ENCODE measurements around the gene EXOC6.
A peak's percentile ranks its signal among the peaks of the same experiment; 100 is the strongest.

Gene EXOC6

GRCh38 chr10:92834331-92834730 is 14.0 kb upstream of the EXOC6 start:
- DNase-seq (ENCODE audit: low spot score) = no peak

GRCh38 chr10:92834986-92835385 is 13.3 kb upstream of the EXOC6 start:
- peak; percentile 52 for DNase-seq (ENCODE audit: low spot score)

- no peak for DNase-seq (ENCODE audit: low spot score)
Observed at GRCh38 chr10:92837456-92837855, 10.9 kb upstream of the EXOC6 start.

GRCh38 chr10:92839191-92840085 is 8.9 kb upstream of the EXOC6 start:
- no peak for DNase-seq (ENCODE audit: low spot score)

GRCh38 chr10:92844746-92845145 is 3.6 kb upstream of the EXOC6 start:
- no peak for DNase-seq (ENCODE audit: low spot score)

GRCh38 chr10:92845921-92846320 is 2.4 kb upstream of the EXOC6 start:
- no peak for DNase-seq (ENCODE audit: low spot score)

- no peak for DNase-seq (ENCODE audit: low spot score)
Observed at GRCh38 chr10:92846344-92846743, 2.0 kb upstream of the EXOC6 start.

- no peak for DNase-seq (ENCODE audit: low spot score)
Observed at GRCh38 chr10:92846854-92847201, 1.5 kb upstream of the EXOC6 start.

GRCh38 chr10:92847202-92847864 is 987 bp upstream of the EXOC6 start:
- DNase-seq (ENCODE audit: low spot score) = no peak

GRCh38 chr10:92848037-92848440 is 281 bp upstream of the EXOC6 start:
- no peak for DNase-seq (ENCODE audit: low spot score)

- no peak for DNase-seq (ENCODE audit: low spot score)
Observed at GRCh38 chr10:92849234-92849525, 860 bp downstream of the EXOC6 start.

GRCh38 chr10:92849576-92850090 is 1.3 kb downstream of the EXOC6 start:
- no peak for DNase-seq (ENCODE audit: low spot score)

- DNase-seq (ENCODE audit: low spot score) = no peak
Observed at GRCh38 chr10:92850185-92850584, 1.9 kb downstream of the EXOC6 start.

GRCh38 chr10:92851003-92851402 is 2.7 kb downstream of the EXOC6 start:
- no peak for DNase-seq (ENCODE audit: low spot score)

GRCh38 chr10:92855560-92855959 is 7.2 kb downstream of the EXOC6 start:
- no peak for DNase-seq (ENCODE audit: low spot score)

GRCh38 chr10:92857904-92858514 is 9.7 kb downstream of the EXOC6 start:
- no peak for DNase-seq (ENCODE audit: low spot score)

- no peak for DNase-seq (ENCODE audit: low spot score)
Observed at GRCh38 chr10:92867235-92867634, 18.9 kb downstream of the EXOC6 start.

- DNase-seq (ENCODE audit: low spot score) = no peak
Observed at GRCh38 chr10:92868036-92868435, 19.7 kb downstream of the EXOC6 start.

GRCh38 chr10:92868557-92868956 is 20.2 kb downstream of the EXOC6 start:
- DNase-seq (ENCODE audit: low spot score) = no peak

- no peak for DNase-seq (ENCODE audit: low spot score)
Observed at GRCh38 chr10:92873029-92873428, 24.7 kb downstream of the EXOC6 start.

GRCh38 chr10:92876509-92877036 is 28.3 kb downstream of the EXOC6 start:
- DNase-seq (ENCODE audit: low spot score) = no peak

GRCh38 chr10:92880233-92880861 is 32.0 kb downstream of the EXOC6 start:
- no peak for DNase-seq (ENCODE audit: low spot score)
